SK-N-MC (cell line): Measurements from ENCODE around the gene CACNA2D4.

Experiments used
- EZH2 ChIP-seq: fragments of 200-600 bp; sonication (generic); IDR thresholded peaks from one replicate; pipeline ENCODE4 v1.6.1; 2017; ENCODE audit warnings: antibody characterized with exemption
- FOXP2 ChIP-seq: optimal IDR thresholded peaks from 2 replicates; pipeline ENCODE3; 2011; ENCODE audit warnings: mild to moderate bottlenecking, moderate library complexity; ENCODE audit not compliant: insufficient read depth; ENCODE audit errors: extremely low read length, control extremely low read depth
- POLR2AphosphoS5 ChIP-seq: IDR thresholded peaks from 2 replicates; pipeline ENCODE4 v1.6.1; 2012; ENCODE audit warnings: mild to moderate bottlenecking, low read depth, low read length, borderline replicate concordance

DNA sequence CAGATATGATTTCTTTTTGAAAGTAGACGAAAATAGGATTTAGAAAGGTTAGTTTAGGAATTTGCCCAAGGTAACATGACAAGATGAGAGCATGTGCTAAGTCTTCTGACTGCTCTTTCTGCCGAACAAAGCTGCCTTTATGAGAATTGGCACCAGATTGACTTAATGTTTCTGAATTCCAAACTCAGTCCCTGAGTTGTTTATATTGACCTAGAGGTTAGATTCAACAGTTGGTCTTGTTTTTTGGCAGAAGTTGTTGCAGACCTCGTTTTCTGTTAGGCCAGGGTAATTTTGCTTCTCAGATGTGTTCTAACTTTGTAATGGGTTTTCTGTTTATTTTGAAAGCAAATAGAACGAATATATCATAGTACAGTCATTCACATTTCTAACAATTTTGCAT is 159.6 kb downstream of the CACNA2D4 start:
- no peak for TF ChIP-seq POLR2AphosphoS5
- TF ChIP-seq EZH2: no peak
- TF ChIP-seq FOXP2: no peak
